Measurements from ENCODE around the gene GTF3C2.
"Not testable (repeated sequence)": the region's sequence is repeated elsewhere in the genome, so short reads cannot be mapped to it uniquely, and the experiment has no call there.

The GTF3C2 gene

DNA sequence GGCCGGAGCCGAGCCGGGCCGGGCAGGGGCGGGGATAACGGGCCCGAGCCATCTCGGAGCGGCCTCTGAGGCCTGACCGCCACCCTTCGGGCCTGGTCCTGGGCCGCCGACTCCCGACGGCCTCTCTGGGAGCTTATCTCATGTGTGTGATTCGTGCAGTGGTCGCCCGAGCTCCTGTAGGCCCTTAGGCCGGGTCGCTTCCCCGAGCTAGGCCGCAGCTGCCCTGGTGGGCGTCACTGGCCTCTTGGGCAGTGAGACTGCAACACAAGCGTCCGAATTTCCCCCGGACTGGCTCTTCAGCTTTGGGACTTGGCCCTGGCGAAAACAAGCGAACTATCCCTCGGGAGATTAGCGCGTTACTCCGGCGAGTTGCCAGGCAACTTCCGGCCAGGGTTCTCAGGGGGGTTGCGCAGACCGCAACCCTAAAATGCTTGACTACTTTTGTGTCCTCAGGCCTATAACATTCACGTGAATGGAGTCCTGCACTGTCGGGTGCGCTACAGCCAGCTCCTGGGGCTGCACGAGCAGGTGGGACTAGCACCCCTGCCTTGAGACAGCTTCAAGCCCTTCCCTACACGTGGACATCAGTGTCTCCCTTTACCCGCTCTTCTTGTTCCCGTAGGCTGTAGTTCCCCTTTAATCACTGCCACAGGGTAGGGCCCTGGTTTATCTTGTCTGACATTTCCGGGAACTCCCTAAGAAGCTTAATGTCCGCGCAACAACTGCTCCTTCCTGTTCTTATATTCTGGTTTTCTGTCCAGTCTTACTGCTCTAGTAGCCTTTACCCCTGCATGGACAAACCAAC, 14.5 kb upstream of the GTF3C2 start:
- no peak for DNase-seq (ENCODE audit: low read depth)

DNA sequence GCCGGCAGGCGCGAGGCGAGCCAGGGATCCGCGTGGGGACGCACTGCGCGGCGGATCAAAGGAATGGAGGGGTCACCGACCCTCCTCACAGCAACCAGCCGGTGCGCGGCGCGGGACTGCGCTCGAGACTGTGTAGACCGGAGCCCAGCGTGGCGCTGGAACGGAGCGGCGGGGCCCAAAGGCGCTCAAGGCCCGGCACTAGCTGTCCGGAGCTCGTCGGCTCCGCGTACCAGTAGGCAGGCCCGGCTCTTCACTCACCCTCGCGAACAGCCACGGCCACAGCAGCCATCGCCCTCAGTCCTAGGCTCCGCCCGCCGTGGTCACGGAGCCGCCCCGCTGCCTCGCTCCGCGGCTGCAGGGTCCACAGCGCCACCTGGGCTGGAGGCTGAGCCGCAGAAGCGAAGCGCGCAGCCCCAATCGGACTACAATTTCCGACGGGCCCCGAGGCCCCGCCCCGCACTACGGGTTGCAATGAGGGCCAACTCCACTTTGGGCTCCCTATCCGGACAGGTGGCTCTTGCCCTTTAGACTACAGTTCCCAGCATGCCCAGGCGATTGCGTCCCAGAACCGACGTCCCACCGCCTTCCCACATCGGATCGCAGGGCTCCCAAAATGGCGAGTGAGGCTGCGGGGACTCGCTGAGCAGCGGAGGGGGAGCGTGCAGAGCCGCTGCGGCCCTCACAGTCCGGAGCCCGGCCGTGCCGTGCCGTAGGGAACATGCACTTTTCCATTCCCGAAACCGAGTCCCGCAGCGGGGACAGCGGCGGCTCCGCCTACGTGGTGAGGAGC, 13.7 kb upstream of the GTF3C2 start, which contains the start of the genes EIF2B4 and SNX17:
Gene EIF2B4 (minus strand): TSS at position 313 of the 790 bp plus-strand sequence. CDS start 24 bp downstream, at position 289.
Gene SNX17 (plus strand): TSS at position 591 of the 790 bp plus-strand sequence. CDS start 128 bp downstream, at position 719.
- peak; percentile 99 for DNase-seq (ENCODE audit: low read depth)

DNA sequence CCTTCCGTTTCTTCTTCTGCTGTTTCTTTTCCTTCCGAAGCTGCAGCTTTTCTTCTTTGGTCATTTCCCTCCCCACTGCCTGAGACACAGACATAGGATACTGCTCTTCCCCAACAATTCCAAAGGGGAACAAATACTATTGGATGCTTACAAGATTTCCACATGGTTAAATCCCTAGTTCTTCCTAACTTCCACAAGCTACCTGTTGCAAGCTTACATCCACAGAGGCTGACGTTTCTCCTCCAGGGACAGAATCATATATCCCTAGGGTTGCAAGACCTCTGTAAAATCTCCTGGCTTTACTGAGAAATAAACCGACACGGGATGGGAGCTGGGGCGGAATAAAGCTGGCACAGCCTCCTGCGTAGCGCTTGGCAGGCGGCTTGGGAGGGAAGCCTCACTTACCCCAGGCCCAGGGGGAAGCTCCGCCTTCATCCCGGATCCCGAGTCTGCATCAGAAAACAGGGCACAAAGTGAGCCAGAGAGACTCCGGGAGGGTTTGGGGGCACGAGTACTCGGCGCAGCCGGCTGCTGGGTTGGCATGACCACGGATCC, 13.0 kb upstream of the GTF3C2 start:
- DNase-seq (ENCODE audit: low read depth) = no peak

DNA sequence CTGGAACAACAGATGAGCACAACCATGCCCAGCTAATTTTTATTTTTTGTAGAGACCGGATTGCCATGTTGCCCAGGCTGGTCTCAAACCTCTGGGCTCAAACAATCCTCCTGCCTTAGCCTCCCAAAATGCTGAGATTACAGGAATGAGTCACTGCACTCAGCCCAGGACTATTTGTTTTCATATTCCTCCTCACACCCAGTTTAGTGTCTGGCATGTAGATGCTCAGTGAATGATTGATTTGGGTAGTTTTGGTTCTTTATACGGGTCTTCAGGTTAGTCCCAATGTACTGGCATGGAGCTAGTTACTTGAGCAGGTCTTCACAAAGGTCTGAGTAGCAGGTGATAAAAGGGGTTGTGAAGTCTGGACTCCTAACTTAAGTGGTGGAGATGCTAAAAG, 7.4 kb upstream of the GTF3C2 start:
- DNase-seq (ENCODE audit: low read depth) = no peak

DNA sequence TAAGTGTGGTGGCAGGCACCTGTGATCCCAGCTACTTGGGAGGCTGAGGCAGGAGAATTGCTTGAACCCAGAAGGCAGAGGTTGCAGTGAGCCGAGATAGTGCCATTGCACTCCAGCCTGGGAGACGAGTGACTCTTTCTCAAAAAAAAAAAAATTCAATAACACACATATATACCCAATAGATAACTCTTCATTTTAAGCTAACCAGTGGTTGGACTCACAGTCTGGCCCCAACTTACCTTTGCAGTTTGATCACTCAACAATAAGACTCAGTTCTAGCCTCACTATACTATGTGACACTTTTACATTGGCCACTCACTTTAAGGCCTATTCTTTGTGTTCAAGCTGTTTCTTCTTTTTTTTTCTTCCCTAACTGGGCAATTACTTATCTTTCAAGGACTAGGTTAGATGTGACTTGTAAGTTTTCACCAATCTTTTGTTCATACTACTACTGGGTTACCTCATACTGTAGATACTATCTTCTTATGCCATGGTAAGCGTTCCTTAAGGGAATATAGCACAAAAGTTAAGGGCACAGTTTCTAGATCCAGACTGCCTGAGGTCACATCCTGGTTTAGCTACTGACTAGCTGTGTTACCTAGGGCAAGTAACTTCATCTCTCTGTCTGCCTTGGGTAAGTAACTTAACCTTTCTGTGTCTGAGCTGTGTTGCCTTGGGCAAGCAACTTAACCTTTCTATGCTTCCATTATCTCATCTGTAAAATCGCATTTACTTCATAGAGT, 6.3 kb upstream of the GTF3C2 start:
- DNase-seq (ENCODE audit: low read depth) = no peak

DNA sequence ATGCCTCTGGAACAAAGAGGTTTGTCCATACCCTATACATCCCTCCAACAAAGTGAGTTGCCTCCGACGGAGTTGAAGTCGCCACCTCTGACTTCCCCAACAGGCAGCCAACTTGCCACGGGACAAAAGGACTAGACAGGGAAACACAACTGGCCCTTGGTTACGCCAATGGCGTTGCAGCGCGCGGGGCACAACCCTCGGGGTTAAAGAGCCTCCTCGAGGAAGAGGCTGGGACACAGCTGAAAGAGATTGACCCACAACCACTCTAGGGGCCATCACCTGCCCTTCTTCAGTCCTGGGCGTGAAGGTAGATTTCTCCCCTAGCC, 545 bp downstream of the GTF3C2 start:
- no peak for DNase-seq (ENCODE audit: low read depth)

DNA sequence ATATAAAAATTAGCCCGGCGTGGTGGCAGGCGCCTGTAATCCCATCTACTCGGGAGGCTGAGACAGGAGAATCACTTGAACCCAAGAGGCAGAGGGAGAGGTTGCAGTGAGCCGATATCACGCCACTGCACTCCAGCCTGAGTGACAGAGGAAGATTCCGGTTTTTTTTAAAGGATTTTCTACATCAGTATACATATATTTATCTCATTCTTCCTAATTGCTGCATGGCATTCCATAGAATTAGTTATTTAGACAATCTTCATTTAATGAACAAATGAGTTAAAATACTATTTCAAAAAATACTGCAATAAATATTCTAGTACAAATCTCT, 2.0 kb downstream of the GTF3C2 start:
- DNase-seq (ENCODE audit: low read depth) = no peak

DNA sequence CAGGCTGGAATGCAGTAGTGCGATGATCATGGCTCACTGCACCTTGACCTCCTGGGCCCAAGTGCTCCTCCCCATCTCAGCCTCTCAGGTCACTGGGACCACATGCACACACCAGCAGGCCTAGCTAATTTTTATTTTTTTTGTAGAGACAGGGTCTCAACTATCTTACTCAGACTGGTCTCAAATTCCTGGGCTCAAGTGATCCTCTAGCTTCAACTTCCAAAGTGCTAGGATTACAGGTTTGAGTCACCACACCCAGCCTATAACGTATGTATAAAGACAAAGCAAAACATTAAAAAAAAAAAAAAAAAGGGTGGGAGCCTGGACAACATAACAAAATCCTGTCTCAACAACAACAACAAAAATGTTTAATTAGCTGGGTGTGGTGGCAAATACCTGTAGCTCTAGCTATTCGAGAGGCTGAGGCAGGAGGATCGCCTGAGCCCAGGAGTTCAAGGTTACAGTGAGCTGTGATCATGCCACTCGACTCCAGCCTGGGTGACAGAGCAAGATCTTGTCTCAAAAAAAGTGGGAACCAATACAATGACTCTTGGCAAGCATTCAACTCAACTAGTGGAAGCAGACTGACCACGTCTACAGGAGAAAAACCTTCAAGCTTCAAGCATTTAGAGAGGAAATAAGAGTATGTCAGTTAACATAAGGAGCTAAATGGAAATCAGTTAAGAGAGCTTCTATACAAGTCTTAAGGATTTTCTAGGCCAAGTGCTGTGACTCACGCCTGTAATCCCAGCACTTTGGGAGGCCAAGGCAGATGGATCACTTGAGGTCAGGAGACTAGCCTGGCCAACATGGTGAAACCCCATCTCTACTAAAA, 2.6 kb downstream of the GTF3C2 start:
- no peak for DNase-seq (ENCODE audit: low read depth)

DNA sequence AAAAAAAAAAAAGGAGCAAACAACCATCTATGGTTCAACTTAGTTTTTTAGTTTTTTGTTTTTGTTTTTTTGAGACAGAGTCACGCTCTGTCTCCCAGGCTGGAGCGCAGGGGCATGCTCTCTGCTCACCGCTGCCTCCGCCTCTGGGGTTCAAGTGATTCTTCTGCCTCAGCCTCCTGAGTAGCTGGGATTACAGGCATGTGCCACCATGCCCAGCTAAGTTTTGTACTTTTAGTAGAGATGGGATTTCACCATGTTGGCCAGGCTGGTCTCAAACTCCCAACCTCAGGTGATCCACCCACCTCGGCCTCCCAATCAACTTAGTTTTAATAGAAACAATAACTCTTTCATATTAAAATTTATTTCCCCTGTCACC, 3.2 kb downstream of the GTF3C2 start:
- DNase-seq (ENCODE audit: low read depth) = not testable (repeated sequence)

DNA sequence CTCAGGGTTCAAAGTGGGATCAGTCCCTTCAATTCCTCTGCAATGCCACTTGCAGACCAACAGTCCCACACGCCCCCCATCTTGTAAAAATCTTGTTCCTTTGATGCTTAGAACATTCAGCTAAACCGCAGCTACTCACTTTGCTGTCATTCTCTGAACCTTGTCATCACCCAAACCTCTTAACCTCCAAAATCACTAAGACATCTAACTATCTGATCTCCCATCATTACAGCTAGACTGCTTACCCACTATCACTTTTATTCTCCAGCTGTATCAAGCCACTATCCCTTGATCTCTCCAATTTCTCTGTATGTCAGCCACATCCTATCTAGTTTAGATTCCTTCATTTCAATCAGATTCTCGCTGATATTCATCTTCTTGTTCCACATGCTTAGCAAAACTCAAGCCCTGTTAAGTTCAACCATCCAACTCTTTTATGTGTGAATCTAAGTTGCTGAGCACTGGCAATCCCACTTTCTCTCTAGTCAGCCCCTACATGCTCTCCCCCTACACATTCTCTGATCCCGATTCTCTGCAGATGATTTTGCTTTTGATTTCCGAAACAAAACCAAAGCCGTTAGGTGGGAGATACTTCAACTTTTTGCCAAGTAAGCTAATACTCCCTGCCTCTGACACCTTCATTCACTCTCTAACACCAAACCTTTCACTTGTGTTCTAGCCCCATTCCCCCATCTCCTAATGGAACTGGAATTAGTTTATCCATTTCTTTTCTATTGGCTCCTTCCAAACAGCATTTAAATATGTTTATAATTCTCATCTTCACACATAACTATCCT, 4.6 kb downstream of the GTF3C2 start:
- DNase-seq (ENCODE audit: low read depth) = no peak

DNA sequence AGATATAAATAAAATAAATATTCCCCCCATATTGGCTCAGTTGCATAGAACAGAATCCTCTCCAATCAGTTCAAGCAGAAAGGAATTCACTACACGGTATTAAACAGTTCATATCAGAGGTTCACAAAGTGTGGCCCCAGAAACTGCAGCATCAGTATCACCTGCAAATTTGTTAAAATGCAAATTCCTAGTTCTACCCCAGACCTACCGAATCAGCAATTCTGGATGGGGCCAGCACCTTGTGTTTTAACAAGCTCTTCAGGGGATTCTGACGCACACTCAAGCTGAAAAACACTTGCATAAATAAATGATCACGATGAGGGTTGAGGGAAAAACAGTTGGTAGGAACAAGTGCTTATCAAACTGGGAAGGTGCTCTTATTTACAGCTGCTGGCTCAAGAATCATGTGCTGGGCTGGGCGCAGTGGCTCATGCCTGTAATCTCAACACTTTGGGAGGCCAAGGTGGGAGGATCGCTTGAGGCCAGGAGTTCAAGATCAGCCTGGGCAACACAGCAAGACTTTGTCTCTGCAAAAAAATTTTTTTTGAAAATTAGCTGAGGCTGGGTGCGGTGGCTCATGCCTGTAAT, 6.4 kb downstream of the GTF3C2 start:
- no peak for DNase-seq (ENCODE audit: low read depth)

DNA sequence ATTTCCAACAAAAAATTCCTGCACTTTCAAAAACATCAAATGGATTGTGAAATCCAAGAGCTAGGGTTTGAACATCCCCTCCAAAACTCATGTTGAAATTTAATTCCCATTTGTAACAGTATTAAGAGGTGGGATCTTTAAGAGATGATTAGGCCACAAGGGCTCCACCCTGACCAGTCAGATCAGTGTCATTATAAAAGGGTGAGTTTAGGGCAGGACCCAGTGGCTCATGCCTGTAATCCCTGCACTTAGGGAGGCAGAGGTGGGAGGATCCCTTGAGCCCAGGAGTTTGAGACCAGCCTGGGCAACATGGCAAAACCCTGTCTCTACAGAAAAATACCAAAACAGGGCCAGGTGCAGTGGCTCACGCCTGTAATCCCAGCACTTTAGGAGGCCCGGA, 8.9 kb downstream of the GTF3C2 start:
- DNase-seq (ENCODE audit: low read depth) = no peak

DNA sequence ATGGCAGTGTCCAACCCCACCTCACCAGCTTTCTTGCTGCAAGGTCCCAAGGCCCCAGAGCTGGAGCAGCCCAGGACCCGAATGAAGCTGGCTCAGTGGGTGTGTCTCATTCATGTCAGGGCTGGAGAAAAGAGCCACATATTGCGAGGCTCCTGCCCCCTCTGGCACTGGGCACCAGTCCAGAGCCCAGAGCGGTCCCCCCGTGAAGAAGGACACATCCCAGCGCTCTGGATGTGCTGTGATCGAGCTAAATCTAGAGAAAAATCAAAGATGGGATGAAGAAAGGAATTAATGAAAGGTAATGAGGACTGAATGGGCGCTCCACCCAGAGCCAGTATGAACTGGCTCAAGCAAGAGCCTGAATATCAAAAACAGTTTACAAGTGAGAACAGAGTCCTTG, 20.4 kb downstream of the GTF3C2 start:
- DNase-seq (ENCODE audit: low read depth) = no peak

DNA sequence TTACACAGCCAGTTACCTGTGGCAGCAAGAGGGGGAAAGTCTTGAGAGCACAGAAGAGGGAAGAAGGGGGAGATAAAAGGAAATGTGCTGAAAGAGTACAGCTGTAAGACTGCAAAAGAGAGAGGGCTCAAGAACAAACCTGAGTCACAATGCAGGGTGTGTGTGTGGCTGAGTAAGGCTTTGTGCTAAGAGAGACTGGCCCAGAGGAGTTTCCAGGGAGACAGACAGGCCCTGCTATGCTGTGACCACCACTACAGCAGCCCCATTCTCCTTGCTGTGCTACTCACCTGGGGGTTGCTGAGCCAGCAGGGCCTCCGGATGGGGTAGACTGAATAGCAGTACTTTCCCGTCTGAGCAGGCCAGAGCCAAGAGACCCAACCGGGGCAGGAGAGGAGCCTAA, 21.3 kb downstream of the GTF3C2 start:
- DNase-seq (ENCODE audit: low read depth) = no peak

DNA sequence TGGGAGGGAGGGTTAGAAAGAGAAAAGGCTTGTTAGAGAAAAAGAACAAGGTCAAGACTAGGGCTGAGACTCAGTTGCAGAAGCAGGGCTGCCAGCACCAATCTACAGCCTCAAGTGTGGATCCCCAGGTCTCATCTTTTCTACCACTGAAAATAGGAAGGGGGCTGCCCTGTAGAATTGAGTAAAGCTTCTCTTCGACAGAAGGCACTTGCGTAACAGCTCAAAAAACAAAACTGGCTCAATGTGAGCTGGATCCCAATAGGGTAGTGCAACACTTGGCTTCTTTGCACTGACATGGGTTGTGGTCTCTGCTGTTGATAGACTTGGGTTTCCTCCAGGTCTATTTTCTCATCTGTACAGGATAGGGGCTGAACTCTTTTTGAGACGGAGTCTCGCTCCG, 31.8 kb downstream of the GTF3C2 start:
- DNase-seq (ENCODE audit: low read depth) = no peak

DNA sequence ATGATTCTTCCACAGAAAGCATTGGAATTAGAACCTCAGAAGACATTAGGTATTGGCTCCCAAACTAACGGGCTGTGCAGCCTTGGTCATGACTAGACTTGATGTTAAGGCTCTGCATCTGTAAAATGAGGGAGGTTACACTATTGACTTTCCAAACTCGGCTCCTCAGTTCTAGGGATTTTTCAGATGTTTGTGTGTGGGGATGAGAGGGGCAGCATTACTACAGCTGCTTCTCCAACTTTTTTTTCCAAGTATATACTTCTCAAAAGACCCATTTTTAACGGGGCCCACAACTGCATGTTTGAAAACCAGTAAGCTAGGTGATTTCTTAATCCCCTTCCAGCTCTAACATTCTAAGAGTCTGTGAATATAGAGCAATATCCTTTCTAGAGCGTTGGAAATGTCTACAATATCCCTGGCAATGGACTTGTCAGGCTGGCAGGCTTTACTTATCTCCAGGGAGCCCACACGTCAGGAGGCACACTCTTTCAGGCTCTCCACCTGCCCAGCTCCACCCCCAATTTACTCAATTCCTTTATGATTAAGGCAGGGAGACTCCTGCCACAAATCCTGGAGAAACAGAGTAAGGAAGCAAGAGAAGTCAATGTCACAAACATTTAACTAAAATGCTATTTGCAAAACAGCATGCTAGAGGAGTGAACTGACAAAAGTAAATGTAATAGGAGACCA, 32.8 kb downstream of the GTF3C2 start:
- DNase-seq (ENCODE audit: low read depth) = no peak

DNA sequence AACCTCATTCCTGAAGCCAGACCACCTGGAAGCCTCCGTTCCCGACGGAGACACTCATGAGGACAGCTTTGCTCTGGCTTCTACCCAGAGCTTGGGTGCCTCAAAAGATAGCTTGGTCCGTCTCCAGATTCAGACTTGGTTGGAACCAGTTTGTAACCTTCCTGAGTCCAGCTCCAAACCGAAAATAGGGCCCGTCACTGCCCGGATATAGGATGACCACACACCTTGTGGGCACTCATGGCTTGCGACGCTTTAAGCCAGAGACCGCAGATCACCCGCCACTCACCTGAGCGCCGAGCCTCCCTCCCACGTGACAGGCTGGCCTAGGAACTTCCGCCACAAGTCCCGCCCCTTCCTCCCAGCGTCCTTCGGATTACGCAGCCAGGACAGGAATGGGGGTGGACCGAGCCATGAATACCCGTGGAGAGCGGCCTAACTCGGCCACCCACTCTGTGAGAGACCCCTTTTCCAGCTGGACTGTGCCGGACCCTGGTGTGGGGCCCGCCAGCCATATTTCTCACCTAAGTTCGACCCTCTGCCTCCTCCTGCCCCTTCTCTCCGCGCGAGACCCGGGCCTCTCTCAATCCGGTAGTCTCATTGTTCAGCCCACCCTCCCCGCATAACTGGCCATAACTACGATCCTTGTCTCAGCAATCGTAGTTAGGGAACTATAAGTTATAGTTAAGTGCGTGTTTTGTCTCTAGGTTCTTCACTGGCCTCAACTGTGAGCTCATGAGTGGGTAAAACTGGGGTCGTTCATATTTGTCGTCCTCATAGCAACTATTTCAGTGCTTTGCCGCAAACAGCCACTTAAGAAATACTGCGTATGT, 33.6 kb downstream of the GTF3C2 start, which contains the start of gene MPV17:
Gene MPV17 (minus strand): TSS at position 332 of the 830 bp plus-strand sequence. CDS start 580 bp downstream, outside the sequence.
- peak; percentile 75 for DNase-seq (ENCODE audit: low read depth)

DNA sequence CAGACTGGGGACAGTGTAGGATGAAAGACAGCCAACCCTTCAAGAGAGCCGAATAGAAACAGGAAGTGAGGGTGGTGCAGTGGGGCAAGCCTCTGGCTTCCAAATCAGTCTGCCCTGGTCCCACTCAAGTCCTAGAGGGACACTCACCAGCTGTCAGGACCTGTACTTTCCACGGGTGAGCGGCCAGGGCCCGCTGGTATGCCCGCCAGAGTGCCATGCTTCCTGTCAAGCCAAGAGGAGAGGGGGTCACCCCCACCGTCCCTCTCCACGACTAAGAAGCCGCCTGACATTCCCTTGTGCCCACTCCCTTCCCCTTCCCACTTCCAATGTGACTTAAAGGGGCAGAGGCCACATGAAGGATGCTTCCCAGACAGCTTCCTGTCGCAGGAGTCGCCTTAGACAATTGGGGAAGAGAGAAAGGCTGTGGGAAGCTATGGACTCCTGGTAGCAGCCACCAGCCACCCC, 34.2 kb downstream of the GTF3C2 start:
- no peak for DNase-seq (ENCODE audit: low read depth)
